ENCODE results near the gene PHACTR2.

The PHACTR2 gene

DNA sequence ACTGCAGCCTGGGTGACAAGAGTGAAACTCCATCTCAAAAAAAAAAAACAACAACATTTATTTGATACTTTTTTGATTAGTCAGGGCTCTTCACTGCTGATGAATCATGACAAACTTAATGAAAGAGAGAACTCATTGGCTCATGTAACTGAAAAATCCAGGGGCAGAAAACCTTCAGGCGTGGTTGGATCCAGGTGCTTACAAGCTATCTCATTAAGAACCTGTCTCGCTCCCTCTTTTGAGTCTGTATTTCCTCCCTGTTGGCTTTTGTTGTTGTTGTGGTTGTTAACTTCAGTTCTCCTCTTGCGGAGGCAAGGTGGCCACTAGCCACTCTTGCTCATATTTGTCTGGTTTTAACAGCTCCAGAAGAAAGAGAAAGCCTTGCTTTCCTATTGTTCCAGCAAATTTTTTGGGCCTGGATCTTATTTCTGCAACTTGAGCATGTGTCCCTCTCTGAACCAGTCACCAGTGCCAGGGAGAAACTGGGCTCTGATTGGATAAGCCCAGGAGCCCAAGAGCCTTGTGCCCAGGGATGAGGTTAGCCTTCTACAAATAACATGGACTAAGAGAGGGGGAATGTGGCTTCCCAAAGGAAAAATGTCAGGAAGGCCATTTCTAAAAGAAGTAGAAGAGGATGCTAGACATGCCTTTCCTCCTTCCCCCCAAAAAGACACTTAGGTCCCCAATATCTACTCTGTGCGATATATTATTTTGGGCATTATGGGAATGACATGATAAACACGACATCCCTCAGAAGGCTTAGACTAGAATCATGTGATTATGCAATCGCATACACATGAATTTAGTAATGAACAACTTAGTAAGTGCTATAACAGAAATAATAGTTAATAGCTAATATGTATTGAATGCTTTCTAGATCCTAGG is 64.5 kb downstream of the PHACTR2 start:
- DNase-seq (ENCODE audit: low read depth): no peak

DNA sequence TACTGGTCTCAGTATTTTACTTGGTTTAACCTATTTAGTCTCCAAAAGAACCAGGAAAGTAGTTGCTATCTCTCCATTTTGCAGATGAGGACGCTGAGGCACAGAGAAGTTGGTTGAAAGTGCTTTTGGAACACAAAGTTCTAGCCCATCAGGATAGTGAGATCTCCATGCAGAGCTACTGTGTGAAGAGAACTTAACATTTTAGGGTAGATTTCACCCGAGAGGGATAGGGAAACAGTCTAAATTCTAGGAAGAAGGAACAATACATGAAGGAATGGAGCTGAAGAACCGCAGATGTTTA is 65.1 kb downstream of the PHACTR2 start:
- DNase-seq (ENCODE audit: low read depth): no peak

DNA sequence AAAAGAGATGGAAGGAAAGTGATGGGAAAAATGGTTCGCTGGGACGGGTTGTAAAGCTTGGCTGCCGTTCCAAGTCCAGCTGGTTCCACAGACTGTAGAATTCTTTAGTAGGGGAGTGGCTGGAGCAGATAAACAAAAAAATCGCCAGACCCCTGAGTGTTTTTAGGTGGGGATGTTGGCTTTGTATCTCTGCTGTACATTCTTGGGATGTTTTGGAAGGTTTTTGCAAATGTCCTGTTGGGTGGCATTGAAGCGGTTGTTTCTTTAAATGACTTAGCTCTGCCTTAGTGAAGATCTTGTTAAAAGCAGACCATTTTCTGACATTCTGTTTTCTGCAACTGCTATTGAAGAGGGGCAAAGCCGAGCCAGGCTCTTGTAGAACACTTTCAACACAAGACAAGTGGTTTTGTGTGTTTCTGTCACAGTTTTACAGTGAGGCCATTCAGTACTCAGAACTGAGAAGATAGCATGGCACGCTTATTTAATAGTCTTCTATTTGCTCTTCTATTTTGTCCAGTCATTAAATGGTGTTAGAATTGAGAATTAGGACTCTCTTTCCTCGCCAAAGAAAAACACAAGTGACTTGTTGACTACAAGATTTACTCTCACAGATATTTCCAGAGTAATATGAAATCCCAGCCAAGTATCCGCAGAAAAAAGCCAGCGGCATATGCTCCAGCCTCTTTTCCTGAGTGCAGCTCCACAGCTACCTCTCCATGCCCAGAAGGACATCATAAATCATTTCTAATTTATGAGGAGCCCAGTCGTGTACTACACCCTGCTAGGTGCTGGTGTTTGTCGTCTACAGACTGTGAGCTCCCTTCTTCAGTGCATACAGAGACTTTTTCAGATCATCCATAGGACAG is 65.8 kb downstream of the PHACTR2 start:
- no peak for DNase-seq (ENCODE audit: low read depth)

DNA sequence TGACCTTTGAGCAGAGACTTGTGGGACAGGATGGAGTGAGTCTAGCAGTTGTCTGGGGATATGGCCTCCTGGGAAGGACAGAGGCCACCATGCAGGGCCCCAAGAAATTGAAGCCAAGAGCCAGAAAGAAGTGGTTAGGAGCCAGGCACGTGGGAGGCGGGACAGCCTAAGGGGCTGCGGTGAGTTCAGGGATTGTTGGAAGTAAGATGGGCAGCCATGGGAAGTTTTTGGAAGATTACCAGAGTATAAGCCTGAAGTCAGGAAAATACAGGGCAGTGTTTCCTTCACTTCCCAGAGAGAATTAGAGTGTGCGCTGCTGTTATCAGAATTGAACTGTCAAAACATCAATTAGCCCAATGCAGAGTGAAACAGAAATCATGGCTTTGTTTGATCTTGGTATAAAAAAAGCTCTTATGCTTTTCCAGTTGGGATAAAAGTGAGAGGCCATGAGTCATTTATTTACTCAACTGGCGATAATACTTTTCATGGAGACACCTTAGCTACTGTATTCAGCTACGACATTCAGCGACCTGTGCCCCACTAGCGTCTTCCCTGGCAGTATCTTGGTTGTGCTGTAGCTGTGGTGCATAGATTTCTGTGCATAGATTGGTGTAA is 66.9 kb downstream of the PHACTR2 start:
- DNase-seq (ENCODE audit: low read depth): no peak

DNA sequence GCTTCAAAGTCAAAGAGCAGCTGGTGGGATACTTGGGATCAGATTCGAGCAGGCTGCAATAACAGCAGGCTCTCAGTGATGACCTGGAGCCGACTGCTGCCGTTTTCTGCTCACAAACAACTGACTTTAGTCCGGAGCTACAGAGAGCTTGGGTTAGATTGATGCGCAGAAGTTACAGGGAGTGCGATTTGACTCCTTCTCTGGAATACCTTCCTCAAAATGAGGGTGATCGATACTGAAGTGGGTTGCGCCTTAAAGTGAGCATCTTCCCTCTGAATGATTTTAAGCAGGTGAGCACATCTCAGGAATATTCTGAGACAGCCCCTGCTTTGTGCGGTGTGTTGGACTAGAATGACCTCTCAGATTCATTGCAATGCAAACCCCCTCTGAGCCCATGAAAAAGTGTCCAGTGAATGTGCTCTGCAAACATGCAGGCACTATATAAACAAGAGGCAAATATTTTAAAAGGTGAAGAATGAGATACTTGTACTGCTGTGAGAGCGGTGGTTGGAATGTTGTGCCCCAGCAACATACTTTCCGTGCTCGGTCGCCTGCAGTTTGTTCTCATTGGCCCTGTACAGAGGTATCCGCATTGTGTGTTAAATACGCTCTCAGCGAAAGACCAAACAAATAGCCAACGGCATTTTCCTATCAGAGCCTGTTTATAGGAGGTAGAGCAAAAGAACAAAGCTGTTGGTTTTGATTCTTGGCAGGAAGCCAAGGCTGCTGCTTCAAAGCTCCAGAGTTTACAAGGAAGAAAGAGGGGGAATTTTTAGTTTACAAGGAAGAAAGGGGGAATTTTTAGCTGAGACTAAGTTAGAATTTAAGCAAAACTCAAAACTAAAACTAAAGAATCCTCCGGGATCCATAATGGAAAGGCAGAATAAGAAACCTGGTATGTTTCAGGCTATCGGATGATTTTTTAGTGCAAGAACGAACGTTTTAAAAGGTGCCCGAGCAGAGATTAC is 67.7 kb downstream of the PHACTR2 start:
- no peak for DNase-seq (ENCODE audit: low read depth)

DNA sequence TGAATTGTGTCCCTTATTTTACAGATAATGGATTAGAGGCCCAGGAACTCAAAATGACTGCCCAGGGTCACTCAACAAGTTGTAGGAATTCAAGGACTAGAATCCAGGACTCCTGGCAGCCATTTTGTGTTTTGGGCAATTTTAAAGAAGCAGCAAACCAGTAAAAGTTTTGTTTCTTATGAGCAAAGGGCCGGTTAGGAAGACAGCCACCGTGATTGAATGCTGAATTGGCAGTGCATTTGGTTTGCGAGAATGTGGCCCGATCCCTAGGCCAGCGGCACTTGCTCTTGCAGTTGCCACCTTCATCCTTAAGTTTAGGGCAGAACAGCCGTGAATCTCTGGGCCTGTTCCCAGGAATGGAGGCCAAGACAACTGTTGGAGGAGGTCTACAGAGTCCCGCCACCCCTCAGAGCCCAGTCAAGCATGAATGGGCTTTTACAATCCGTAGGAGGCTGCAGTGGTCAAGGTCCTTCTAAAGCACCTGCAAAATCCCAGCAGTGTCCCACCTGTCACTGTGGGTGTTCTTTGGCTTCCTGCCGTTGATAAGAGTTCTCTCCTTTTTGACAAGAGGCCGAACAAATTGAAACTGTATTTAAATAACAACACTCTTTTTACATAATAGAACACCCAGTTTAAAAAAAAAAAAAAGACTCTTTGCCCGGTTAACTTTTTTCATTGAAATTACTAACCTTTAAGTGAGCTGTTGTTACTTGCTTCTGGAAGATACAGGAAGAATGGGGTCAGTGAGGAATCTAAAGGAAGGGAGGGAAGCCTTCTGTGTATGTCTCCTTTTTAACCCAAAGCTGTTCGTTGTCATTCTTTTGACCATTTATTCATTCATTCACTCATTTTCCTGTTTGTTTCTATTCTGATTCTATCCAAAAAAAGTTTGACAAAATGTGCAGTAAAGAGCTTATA is 68.7 kb downstream of the PHACTR2 start:
- no peak for DNase-seq (ENCODE audit: low read depth)

DNA sequence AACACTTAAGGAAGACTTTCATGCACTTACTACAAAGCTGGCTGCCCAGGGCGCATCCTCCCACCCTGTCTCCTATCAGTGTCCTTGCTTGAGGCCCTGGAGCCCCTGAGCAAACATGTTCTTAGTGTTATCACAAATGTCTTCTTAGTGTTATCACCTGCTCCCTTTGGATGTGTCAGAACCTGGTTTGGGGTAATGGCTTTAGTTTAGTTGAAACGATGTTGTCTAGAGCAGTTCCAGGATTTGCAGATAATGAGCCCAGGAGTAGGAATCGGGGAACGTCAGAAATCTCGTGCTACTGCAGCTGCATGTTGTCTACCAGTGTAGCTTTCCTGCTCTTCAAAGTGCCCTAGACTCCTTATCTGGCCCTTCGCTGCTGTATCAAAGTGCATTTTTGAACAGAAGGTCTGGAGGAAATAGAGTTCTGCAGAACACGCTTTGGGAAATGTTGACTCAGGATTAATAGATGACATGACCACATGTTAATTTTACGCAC is 69.6 kb downstream of the PHACTR2 start:
- no peak for DNase-seq (ENCODE audit: low read depth)

DNA sequence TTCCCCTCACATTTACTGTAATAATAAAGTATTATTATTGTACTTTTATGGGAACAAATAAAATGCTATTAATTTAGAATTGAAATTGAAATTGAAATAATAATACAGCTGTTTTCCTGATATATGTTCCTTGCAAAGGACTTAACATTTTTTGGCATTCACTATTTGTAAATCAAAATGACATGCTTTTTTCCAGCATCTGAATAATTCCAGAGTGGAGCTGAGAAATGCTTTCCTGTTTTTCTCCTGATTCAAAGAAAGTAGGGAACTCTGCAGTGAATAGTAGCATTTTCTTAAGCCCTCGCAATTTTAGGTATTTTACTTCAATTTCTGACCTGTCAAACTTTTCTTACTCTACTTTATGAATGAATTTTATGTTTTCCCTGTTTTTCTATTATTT is 72.1 kb downstream of the PHACTR2 start:
- DNase-seq (ENCODE audit: low read depth): no peak

DNA sequence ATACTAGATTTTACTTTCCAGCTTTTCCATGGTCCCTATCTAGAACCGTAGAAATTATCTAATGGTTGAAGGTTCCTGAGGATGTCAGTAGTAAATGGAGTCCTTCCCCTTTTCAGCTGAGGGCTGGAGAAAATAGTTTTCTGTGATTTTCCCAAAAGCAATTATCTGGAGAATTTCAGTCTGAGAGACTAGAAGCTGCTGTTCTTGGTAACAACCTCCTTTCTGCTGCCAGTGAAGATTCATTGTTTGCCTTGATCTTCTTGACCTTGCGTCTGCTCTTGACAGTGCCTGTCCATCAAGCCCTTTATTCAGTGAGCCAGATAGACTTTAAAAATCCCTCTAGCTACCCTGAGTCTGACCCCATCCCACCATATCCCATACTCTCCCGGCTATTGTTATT is 73.1 kb downstream of the PHACTR2 start:
- no peak for DNase-seq (ENCODE audit: low read depth)

DNA sequence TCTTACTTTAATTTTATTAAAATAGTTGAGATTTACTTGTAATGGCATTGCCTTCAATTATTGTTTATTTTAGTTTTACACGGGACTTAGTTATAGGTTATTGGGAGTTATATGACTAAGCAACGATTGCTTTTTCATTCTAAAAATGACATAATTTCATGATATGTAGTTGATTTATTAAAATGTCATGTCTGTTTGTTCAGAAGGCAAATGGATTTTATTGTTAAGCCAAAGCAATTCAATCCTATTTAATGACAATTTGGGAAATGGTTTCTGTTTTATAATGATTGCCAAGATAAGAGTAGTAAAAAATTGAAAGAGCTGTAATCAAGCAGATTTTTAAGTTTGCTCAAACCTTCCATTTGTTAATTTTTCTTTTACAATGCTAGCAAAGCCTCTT is 74.7 kb downstream of the PHACTR2 start:
- no peak for DNase-seq (ENCODE audit: low read depth)

DNA sequence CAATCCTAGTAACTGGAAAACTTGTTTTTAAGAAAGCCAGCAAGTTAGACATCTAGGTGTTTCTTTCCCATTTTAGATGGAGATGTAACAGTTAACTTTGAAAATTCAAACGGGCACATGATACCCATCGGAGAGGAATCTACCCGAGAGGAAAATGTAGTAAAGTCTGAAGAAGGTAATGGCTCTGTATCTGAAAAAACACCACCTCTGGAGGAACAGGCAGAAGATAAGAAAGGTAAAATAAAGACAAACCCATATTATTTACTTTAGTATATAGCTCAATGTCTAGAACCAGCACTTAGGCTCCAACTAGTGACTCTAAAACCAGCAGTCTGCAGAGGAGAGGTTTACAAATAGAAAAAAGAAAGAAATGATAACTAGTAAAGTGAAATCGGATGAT is 75.9 kb downstream of the PHACTR2 start:
- DNase-seq (ENCODE audit: low read depth): no peak

DNA sequence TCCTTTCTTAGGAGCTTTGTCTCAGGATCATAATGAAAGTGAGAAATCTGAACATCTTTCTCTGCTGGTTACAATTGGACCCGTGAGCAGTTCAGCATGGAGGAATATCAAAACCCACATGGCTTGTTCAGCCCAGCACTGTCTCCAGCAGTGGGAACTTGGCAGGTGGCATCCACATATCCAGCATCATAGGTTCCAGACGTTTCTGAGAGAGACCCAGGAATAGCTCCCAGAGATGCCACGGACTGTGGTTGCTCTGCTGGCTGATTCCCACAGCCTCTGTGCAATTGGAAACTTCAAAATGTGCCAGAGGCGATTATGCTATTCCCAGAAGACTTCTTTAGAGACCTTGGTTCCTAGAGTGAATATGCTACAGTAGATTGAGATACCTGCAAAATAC is 76.4 kb downstream of the PHACTR2 start:
- DNase-seq (ENCODE audit: low read depth): no peak

DNA sequence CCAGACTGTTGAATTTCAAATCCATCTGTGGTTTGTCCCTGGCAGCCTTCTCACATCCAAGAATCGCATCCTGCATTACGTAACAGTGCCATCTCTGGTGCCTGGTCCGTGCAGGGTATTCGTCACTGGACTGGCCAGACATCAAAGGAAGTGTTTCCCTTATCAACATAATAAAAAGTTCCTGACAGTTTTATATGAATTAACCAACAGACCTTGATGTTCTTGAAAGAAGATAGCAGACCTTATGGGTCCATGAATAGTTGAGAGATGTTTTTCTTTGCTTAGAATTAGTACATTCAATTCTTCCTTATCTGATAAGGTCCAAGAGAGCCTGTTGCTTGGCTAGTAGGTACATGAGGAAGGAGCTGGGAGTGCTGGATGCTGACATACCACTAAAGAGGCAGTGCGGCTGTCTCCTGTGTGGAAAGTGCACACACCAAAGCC is 77.6 kb downstream of the PHACTR2 start:
- DNase-seq (ENCODE audit: low read depth): no peak

DNA sequence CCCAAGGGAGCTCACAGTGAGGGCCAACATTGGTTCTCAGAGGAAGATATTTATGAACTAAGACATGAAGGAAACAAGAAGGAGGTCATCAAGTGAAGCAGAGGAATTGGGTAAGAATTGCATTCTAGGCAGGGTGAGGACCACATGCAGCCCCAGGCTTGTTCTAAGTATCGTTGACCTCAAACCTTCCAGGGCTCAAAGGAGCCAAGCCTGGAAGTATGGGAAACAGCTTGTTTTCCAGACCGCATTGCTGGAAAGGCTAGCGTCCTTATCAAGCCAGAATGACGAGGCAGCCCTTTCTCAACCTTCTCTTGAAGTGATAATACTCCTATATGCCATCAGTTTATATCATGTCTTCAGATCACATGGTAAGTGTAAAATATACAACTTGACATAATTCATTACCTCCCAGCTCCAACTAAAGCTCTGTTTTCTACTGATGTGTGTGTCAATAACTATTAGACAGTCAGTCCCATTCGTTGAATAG is 79.6 kb downstream of the PHACTR2 start:
- no peak for DNase-seq (ENCODE audit: low read depth)

DNA sequence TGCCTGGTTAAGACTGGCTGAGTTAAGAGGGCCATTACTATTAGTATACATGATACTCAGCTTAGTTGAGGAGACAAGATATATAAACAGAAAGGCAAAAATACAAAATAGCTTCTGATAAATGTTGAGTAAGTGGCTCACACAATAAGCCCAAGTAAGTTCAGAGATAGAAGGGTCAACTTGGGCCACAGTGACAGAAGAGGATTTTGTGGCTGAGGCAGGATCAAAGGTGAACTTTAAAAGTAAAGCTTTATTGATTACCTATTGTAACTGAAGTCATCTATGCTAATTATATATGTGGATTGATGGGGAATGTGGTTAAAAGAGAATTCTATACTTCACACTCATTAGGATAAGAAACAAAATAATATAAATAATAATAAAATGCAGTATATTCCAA is 80.8 kb downstream of the PHACTR2 start:
- DNase-seq (ENCODE audit: low read depth): no peak

DNA sequence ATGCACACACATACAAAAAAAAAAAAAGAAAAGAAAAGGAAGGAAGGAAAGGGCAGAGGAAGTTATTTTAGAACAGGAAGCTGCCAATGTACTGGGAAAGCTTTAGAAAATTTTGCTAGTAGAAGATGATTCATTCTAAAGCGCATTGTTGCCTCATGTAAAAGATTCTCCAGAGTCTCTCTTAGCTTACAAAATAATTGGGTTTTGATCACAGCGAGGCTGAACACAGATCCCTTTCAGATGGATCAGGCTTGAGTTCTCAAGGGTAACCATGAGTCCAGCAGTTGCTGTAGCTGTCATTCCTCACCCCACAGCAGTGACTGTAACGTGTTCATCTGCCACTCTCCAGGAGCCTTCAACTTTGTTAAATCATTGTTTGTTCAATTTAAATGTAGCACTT is 81.9 kb downstream of the PHACTR2 start:
- no peak for DNase-seq (ENCODE audit: low read depth)

DNA sequence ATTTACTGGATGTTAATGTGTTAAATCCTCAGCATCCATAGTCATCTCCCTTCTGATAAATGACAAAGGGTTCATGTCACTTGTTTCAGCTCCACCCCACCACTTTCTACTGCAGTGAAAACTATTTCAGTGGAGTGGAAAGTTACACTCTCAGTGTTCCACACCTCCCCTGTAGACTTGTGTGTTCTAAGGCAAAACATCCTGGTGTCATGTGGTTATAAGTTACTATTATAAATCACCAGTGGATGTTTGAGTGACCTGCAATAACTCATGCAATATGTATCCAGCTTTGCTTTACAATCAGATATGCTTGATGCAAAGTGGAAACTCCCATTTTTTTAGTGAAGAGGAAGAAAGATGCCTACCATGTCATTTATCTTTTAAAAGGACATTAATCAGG is 83.3 kb downstream of the PHACTR2 start:
- DNase-seq (ENCODE audit: low read depth): no peak

DNA sequence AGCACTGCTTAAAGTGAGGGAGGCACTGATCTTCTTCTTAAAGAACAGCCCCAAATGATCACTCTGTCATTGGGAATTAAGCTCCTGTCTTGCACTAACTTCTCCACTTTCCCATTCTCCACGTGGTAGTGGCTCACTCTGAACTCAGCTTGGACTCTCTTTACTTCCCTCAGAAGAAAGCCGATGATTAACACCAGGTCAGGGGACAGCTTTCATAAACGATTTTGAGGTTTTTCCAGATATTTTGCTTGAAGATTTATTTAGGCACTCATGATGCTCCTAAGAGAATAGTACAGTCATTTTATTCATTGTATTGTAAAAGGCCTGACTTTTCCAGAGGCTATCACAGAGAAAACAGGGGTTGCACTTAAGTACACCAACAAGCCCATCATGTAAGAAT is 84.4 kb downstream of the PHACTR2 start:
- DNase-seq (ENCODE audit: low read depth): no peak

DNA sequence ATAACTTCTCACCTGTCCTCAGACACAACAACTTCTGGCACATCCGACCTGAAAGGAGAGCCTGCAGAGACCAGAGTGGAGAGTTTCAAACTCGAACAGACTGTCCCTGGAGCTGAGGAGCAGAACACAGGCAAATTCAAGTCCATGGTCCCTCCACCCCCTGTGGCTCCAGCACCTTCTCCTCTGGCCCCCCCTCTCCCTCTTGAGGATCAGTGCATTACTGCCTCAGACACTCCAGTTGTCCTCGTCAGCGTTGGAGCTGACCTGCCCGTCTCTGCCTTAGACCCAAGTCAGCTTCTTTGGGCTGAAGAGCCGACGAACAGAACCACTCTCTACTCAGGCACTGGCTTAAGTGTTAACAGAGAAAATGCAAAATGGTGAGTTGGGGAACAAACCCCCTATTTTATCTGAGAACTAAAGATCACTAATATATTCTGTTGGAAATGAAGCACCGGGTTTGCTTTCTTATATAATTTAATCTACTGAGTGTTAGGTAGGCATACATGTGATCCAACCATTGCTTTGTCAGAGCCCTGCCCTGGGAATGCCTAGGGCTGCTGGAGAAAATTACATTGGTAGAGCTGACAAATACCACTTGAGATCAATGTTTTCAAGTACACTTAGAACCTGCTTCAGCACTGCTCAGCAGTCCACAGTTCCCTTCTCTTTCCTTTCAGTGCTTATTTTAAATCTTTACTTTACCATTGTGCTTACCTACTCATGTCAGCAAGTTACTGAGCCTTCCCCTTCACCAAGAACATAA is 87.8 kb downstream of the PHACTR2 start:
- no peak for DNase-seq (ENCODE audit: low read depth)

DNA sequence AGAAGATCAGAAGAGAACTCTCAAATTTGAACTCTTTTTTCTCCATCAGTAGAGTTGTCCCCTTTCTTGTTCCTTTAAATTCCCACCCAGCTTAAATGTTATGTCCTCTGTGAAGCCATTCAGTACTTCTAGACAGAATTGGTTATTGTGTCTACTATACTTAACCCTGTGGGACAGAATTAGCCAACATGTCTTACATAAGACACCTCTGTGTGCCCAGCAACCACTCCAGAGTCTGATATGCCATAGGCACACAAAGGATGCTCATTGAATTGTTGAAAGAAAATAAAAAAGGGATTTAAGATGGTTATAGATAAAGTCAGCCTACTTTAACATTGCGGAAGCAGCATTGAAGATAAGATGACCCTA is 88.4 kb downstream of the PHACTR2 start:
- DNase-seq (ENCODE audit: low read depth): no peak
